C4-2B (cell line): ENCODE measurements around the gene CD163L1.

Experiments
- CTCF ChIP-seq: fragments of 450-650 bp; conservative IDR thresholded peaks from 2 replicates; pipeline ENCODE4 v1.5.1; 2017; ENCODE audit warnings: mild to moderate bottlenecking
- ZFX ChIP-seq: fragments of 450-650 bp; IDR thresholded peaks from 2 replicates; pipeline ENCODE4 v1.6.1; 2017

- TF ChIP-seq CTCF (no peak), ZFX (no peak)
Measured at GRCh38 chr12:7362734-7363133, 81.2 kb downstream of the CD163L1 start.
